Measurements from ENCODE around the gene DHODH.

GRCh38 chr16:72022127-72022526 lies 13.6 kb downstream of the DHODH start:
- no peak for TF ChIP-seq CTCF (IDR thresholded peaks at IDR 0.05)
- TF ChIP-seq E2F5 (CRISPR knock-in tag; IDR thresholded peaks at IDR 0.05) = no peak
- no peak for TF ChIP-seq ESRRA (CRISPR knock-in tag; IDR thresholded peaks at IDR 0.05; ENCODE audit: borderline replicate concordance)
- TF ChIP-seq JUN (CRISPR knock-in tag; IDR thresholded peaks at IDR 0.05) = no peak
- TF ChIP-seq SP1 (CRISPR knock-in tag; conservative IDR thresholded peaks at IDR 0.05) = no peak
- TF ChIP-seq MAX (CRISPR knock-in tag; IDR thresholded peaks at IDR 0.05) = no peak
- no peak for TF ChIP-seq PREB (CRISPR knock-in tag; IDR thresholded peaks at IDR 0.05; ENCODE audit: borderline replicate concordance)
